Measurements from ENCODE around the gene CLEC18C.
"Not testable (repeated sequence)": the region's sequence is repeated elsewhere in the genome, so short reads cannot be mapped to it uniquely, and the experiment has no call there.

DNA sequence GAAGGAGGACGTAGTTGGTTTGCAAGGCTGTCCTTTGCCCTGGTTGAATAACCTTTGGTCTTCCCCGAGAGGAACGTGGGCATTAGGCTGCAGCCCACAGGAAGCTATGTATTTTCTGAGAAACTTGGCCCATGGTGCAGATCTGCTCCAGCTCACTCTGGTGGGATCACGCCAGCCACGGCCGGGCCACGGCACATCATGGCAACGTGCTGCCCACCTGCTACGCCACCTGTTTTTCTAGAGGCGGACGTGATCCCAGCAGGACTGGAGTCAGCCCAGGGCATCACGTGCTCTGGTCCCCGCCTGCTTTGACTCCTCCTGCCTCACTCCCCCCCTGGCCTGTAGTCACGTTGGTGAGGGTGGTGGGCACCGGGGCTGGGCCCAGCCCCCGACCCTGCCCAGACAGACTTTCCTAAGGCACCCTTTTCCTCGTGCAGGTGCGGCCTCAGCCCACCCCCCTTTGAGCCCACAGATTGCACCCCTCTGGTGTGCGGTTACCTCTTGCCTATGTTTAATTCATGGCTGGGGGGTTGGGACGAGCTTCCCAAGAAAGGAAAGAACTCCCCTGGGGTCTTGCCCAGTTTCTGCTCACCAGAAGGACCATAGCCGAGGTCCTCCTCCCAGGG is at the start of gene CLEC18C:
- TF ChIP-seq EZH2phosphoT487 (IDR thresholded peaks at IDR 0.05; ENCODE audit: borderline replicate concordance); CEBPB (IDR thresholded peaks at IDR 0.05; ENCODE audit: low read depth); SRF (IDR thresholded peaks at IDR 0.05; ENCODE audit: low read depth); EZH2 (IDR thresholded peaks at IDR 0.05); POLR2A (IDR thresholded peaks at IDR 0.05; ENCODE audit: borderline replicate concordance, extremely low read depth, insufficient read depth, insufficient read length); SIN3A (IDR thresholded peaks at IDR 0.05; ENCODE audit: low read depth): not testable (repeated sequence)
- TF ChIP-seq, protein P1, sequence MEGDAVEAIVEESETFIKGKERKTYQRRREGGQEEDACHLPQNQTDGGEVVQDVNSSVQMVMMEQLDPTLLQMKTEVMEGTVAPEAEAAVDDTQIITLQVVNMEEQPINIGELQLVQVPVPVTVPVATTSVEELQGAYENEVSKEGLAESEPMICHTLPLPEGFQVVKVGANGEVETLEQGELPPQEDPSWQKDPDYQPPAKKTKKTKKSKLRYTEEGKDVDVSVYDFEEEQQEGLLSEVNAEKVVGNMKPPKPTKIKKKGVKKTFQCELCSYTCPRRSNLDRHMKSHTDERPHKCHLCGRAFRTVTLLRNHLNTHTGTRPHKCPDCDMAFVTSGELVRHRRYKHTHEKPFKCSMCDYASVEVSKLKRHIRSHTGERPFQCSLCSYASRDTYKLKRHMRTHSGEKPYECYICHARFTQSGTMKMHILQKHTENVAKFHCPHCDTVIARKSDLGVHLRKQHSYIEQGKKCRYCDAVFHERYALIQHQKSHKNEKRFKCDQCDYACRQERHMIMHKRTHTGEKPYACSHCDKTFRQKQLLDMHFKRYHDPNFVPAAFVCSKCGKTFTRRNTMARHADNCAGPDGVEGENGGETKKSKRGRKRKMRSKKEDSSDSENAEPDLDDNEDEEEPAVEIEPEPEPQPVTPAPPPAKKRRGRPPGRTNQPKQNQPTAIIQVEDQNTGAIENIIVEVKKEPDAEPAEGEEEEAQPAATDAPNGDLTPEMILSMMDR (IDR thresholded peaks at IDR 0.05 in 2 of 3, conservative IDR thresholded peaks at IDR 0.05 in 1 of 3; ENCODE audit: borderline replicate concordance in 1 of 3, insufficient read depth in 1 of 3, low read depth in 2 of 3, low read length in 2 of 3): not testable (repeated sequence)
- TF ChIP-seq, protein P2, sequence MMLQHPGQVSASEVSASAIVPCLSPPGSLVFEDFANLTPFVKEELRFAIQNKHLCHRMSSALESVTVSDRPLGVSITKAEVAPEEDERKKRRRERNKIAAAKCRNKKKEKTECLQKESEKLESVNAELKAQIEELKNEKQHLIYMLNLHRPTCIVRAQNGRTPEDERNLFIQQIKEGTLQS (IDR thresholded peaks at IDR 0.05): not testable (repeated sequence)
- TF ChIP-seq, protein P3, sequence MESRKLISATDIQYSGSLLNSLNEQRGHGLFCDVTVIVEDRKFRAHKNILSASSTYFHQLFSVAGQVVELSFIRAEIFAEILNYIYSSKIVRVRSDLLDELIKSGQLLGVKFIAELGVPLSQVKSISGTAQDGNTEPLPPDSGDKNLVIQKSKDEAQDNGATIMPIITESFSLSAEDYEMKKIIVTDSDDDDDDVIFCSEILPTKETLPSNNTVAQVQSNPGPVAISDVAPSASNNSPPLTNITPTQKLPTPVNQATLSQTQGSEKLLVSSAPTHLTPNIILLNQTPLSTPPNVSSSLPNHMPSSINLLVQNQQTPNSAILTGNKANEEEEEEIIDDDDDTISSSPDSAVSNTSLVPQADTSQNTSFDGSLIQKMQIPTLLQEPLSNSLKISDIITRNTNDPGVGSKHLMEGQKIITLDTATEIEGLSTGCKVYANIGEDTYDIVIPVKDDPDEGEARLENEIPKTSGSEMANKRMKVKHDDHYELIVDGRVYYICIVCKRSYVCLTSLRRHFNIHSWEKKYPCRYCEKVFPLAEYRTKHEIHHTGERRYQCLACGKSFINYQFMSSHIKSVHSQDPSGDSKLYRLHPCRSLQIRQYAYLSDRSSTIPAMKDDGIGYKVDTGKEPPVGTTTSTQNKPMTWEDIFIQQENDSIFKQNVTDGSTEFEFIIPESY (IDR thresholded peaks at IDR 0.05; ENCODE audit: extremely low read depth, insufficient replicate concordance, low read length): not testable (repeated sequence)
